Esophagus muscularis mucosa (tissue), 4 donors: ENCODE measurements around the gene PNMA6E. TPM values are rescaled to one million over a fixed set of nuclear protein-coding genes. Genes with fewer than 3 reads are reported as not detected.
"Not testable (repeated sequence)": the region's sequence is repeated elsewhere in the genome, so short reads cannot be mapped to it uniquely, and the experiment has no call there.

Experiments
- DNase-seq: peaks from one replicate; pipeline ENCODE4 v3.0.0-alpha.2; 2017; ENCODE audit errors: extremely low spot score
- H3K27ac ChIP-seq, 4 donors: fragments of 200-600 bp; sonication (generic); replicated peaks in 1 of 4; 1 replicate in 3 of 4; 2 replicates in 1 of 4; pipeline ENCODE4 v1.5.1; 2016 to 2019; ENCODE audit warnings: mild to moderate bottlenecking in 1 of 4
- H3K27me3 ChIP-seq, 4 donors: fragments of 200-600 bp; sonication (generic); one replicate each; pipeline versions ENCODE4 v1.5.1 to v1.6.0; 2016 to 2019
- H3K36me3 ChIP-seq, 4 donors: fragments of 200-600 bp; sonication (generic); one replicate each; pipeline ENCODE4 v1.5.1; 2016 to 2019
- H3K4me1 ChIP-seq, 4 donors: fragments of 200-600 bp; sonication (generic); one replicate each; pipeline ENCODE4 v1.5.1; 2016 to 2019
- H3K4me3 ChIP-seq, 4 donors: fragments of 200-600 bp; sonication (generic); 1 replicate in 2 of 4; 2 replicates in 2 of 4; pipeline ENCODE4 v1.5.1; 2016 to 2019; ENCODE audit warnings: mild to moderate bottlenecking in 4 of 4, moderate library complexity in 1 of 4
- H3K9me3 ChIP-seq, 4 donors: fragments of 200-600 bp; sonication (generic); 1 replicate in 3 of 4; 2 replicates in 1 of 4; pipeline ENCODE4 v1.5.1; 2016 to 2019
- CTCF ChIP-seq, 3 experiments: fragments of 200-600 bp in 2 of 3; fragments of 450-650 bp in 1 of 3; sonication (generic) in 2 of 3; IDR thresholded peaks; one replicate each; pipeline ENCODE4 v1.5.1; 2017 to 2019; ENCODE audit warnings: antibody characterized with exemption in 3 of 3, mild to moderate bottlenecking in 2 of 3, moderate library complexity in 1 of 3
- EP300 ChIP-seq: sonication (generic); formaldehyde crosslinking; IDR thresholded peaks from one replicate; pipeline ENCODE4 v1.6.1; 2017; ENCODE audit warnings: antibody characterized with exemption
- POLR2A ChIP-seq: fragments of 450-650 bp; IDR thresholded peaks from one replicate; pipeline ENCODE4 v1.6.1; 2017; ENCODE audit warnings: antibody characterized with exemption, moderate library complexity, mild to moderate bottlenecking, low read depth
- POLR2AphosphoS5 ChIP-seq, 2 donors: sonication (generic); formaldehyde crosslinking; IDR thresholded peaks; one replicate each; pipeline ENCODE4 v1.6.1; 2017; ENCODE audit warnings: antibody characterized with exemption in 2 of 2
- WGBS: methylation state at CpG from one replicate; pipeline ENCODE4 v1.1.5; 2018; 5-methylcytosine and 5-hydroxymethylcytosine counted together
- intact Hi-C: fragments of 100-400 bp; cut with DNase I; formaldehyde crosslinking; loops from one replicate; pipeline ENCODE4 v1.15.1; 2023
- total RNA-seq, 4 donors: library from RNA; depleted of rRNA; stranded (reverse); fragments of >200 nt; gene quantifications; one replicate each; pipeline versions ENCODE4 v1.1.0 to v1.2.1, GENCODE V29; 2016

PNMA6E gene
- total RNA-seq, 4 donors from 2014 or later = not detected

- no peaks in the 10 kb centered on the region for H3K36me3 ChIP-seq
- 75% methylated on average over 3 of the region's 3 CpGs for WGBS
- H3K27me3 ChIP-seq = no peaks in the 10 kb centered on the region
- no peak overlapping the region for H3K4me3 ChIP-seq
- H3K9me3 ChIP-seq = no peaks in the 10 kb centered on the region
- intact Hi-C loops = no loop called here
- H3K27ac ChIP-seq = no peak overlapping the region
- TF ChIP-seq EP300 (no peak), POLR2A (no peak), CTCF (IDR thresholded peaks at IDR 0.05) (no peak), POLR2AphosphoS5 (IDR thresholded peaks at IDR 0.05) (no peak)
- peaks cover 0 to 18% (median 15%) of the 10 kb centered on the region in 4 donors for H3K4me1 ChIP-seq
- DNase-seq = no peak
Measured at GRCh38 chrX:153407736-153408135, 6.6 kb upstream of the PNMA6E start.

GRCh38 chrX:153406903-153407302 lies 5.8 kb upstream of the PNMA6E start:
- H3K27me3 ChIP-seq = no peaks in the 10 kb centered on the region
- intact Hi-C loops = no loop called here
- H3K9me3 ChIP-seq = no peaks in the 10 kb centered on the region
- H3K4me3 ChIP-seq = no peak overlapping the region
- H3K27ac ChIP-seq = no peak overlapping the region
- TF ChIP-seq EP300 (no peak), POLR2AphosphoS5 (IDR thresholded peaks at IDR 0.05) (no peak), POLR2A (no peak), CTCF (IDR thresholded peaks at IDR 0.05) (no peak)
- no peaks in the 10 kb centered on the region for H3K36me3 ChIP-seq
- H3K4me1 ChIP-seq = peaks cover 0 to 13% (median 6%) of the 10 kb centered on the region in 4 donors
- DNase-seq = no peak
- WGBS = 79% methylated on average over 7 of the region's 7 CpGs

GRCh38 chrX:153406011-153406410 lies 4.9 kb upstream of the PNMA6E start:
- H3K4me1 ChIP-seq = peaks cover 0 to 4% (median 0%) of the 10 kb centered on the region in 4 donors
- intact Hi-C loops = no loop called here
- no peaks in the 10 kb centered on the region for H3K27me3 ChIP-seq
- 84% methylated on average over 9 of the region's 9 CpGs for WGBS
- no peak overlapping the region for H3K4me3 ChIP-seq
- H3K36me3 ChIP-seq = no peaks in the 10 kb centered on the region
- H3K9me3 ChIP-seq = peaks cover 0 to 5% (median 0%) of the 10 kb centered on the region in 4 donors
- no peak for DNase-seq
- TF ChIP-seq CTCF (IDR thresholded peaks at IDR 0.05) (no peak), EP300 (no peak), POLR2A (no peak), POLR2AphosphoS5 (IDR thresholded peaks at IDR 0.05) (no peak)
- no peak overlapping the region for H3K27ac ChIP-seq

GRCh38 chrX:153405426-153405825 lies 4.3 kb upstream of the PNMA6E start:
- no peak for TF ChIP-seq EP300
- no peak for TF ChIP-seq POLR2A
- no peak for TF ChIP-seq POLR2AphosphoS5 (IDR thresholded peaks at IDR 0.05)
- TF ChIP-seq CTCF (IDR thresholded peaks at IDR 0.05) = no peak

GRCh38 chrX:153404333-153404732 lies 3.2 kb upstream of the PNMA6E start:
- intact Hi-C loops, H3K27me3 ChIP-seq, H3K4me3 ChIP-seq, H3K27ac ChIP-seq, H3K9me3 ChIP-seq, H3K4me1 ChIP-seq, DNase-seq, H3K36me3 ChIP-seq: not testable (repeated sequence)
- WGBS = 80% methylated on average over 5 of the region's 5 CpGs

More at GRCh38 chrX:153405426-153405825, 4.3 kb upstream of the PNMA6E start:
- H3K27ac ChIP-seq = no peak overlapping the region
- intact Hi-C loops = no loop called here
- H3K4me3 ChIP-seq = no peak overlapping the region
- no peak for DNase-seq
- WGBS = 37% methylated on average over 5 of the region's 5 CpGs
- H3K4me1 ChIP-seq = no peaks in the 10 kb centered on the region
- no peaks in the 10 kb centered on the region for H3K27me3 ChIP-seq
- H3K9me3 ChIP-seq = peaks cover 0 to 9% (median 0%) of the 10 kb centered on the region in 4 donors
- H3K36me3 ChIP-seq = no peaks in the 10 kb centered on the region
